ENCODE results near the gene ICE1. TPM values are rescaled to one million over a fixed set of nuclear protein-coding genes. Genes with fewer than 3 reads are reported as not detected.

ICE1 gene
- total RNA-seq, 1 donor from 2014 or later = 36.4 TPM

- H3K27ac Mint-ChIP-seq (ENCODE audit: unreplicated experiment) = no peak overlapping the region
- no peaks in the 10 kb centered on the region for H3K36me3 Mint-ChIP-seq (ENCODE audit: low read depth)
- H3K27me3 Mint-ChIP-seq (ENCODE audit: low read depth) = peaks cover 19% of the 10 kb centered on the region
- no peaks in the 10 kb centered on the region for H3K4me1 Mint-ChIP-seq (ENCODE audit: low read depth)
- H3K9me3 Mint-ChIP-seq (ENCODE audit: low read depth) = peaks cover 3% of the 10 kb centered on the region
- TF ChIP-seq, protein P1, sequence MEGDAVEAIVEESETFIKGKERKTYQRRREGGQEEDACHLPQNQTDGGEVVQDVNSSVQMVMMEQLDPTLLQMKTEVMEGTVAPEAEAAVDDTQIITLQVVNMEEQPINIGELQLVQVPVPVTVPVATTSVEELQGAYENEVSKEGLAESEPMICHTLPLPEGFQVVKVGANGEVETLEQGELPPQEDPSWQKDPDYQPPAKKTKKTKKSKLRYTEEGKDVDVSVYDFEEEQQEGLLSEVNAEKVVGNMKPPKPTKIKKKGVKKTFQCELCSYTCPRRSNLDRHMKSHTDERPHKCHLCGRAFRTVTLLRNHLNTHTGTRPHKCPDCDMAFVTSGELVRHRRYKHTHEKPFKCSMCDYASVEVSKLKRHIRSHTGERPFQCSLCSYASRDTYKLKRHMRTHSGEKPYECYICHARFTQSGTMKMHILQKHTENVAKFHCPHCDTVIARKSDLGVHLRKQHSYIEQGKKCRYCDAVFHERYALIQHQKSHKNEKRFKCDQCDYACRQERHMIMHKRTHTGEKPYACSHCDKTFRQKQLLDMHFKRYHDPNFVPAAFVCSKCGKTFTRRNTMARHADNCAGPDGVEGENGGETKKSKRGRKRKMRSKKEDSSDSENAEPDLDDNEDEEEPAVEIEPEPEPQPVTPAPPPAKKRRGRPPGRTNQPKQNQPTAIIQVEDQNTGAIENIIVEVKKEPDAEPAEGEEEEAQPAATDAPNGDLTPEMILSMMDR (IDR thresholded peaks at IDR 0.05) = no peak
- DNase-seq (ENCODE audit: low spot score) = no peak
- H3K4me3 Mint-ChIP-seq (ENCODE audit: unreplicated experiment) = no peak overlapping the region
Observed at GRCh38 chr5:5531371-5531770, 108.9 kb downstream of the ICE1 start.

GRCh38 chr5:5532306-5533076 lies 110.0 kb downstream of the ICE1 start:
- Mint-ChIP-seq H3K27ac (ENCODE audit: unreplicated experiment) (no peak overlapping the region), H3K36me3 (ENCODE audit: low read depth) (no peaks in the 10 kb centered on the region), H3K4me3 (ENCODE audit: unreplicated experiment) (no peak overlapping the region), H3K4me1 (ENCODE audit: low read depth) (no peaks in the 10 kb centered on the region), H3K27me3 (ENCODE audit: low read depth) (peaks cover 23% of the 10 kb centered on the region), H3K9me3 (ENCODE audit: low read depth) (peaks cover 3% of the 10 kb centered on the region)
- TF ChIP-seq, protein P1 (IDR thresholded peaks at IDR 0.05) = no peak
- no peak for DNase-seq (ENCODE audit: low spot score)

- TF ChIP-seq, protein P1 (IDR thresholded peaks at IDR 0.05) = no peak
- Mint-ChIP-seq H3K9me3 (ENCODE audit: low read depth) (peaks cover 3% of the 10 kb centered on the region), H3K36me3 (ENCODE audit: low read depth) (no peaks in the 10 kb centered on the region), H3K27ac (ENCODE audit: unreplicated experiment) (no peak overlapping the region), H3K27me3 (ENCODE audit: low read depth) (peaks cover 25% of the 10 kb centered on the region), H3K4me1 (ENCODE audit: low read depth) (no peaks in the 10 kb centered on the region), H3K4me3 (ENCODE audit: unreplicated experiment) (no peak overlapping the region)
- DNase-seq (ENCODE audit: low spot score) = no peak
Observed at GRCh38 chr5:5533927-5534326, 111.5 kb downstream of the ICE1 start.

DNA sequence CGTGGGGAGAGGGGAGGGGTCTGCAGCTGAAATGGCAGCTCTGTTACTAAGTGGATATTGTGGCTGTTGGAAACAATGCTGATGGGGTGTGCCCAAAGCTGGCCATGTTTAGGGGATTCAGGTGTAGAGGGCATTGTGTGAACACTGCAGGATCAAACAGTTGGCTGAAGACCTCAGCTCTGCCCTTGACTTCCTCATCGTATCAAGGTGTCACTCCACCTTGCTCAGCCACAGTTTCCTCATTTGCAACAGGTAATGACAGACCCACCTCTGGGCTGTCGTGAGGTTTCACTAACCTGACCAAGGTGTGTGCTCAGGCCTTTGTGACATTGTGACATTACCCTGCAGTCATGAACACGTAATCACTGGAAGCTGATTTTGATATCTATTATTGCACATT lies 111.9 kb downstream of the ICE1 start:
- no peak overlapping the region for H3K4me3 Mint-ChIP-seq (ENCODE audit: unreplicated experiment)
- TF ChIP-seq, protein P1 (IDR thresholded peaks at IDR 0.05) = no peak
- no peaks in the 10 kb centered on the region for H3K4me1 Mint-ChIP-seq (ENCODE audit: low read depth)
- peaks cover 25% of the 10 kb centered on the region for H3K27me3 Mint-ChIP-seq (ENCODE audit: low read depth)
- no peak overlapping the region for H3K27ac Mint-ChIP-seq (ENCODE audit: unreplicated experiment)
- peaks cover 2% of the 10 kb centered on the region for H3K9me3 Mint-ChIP-seq (ENCODE audit: low read depth)
- no peak for DNase-seq (ENCODE audit: low spot score)
- H3K36me3 Mint-ChIP-seq (ENCODE audit: low read depth) = no peaks in the 10 kb centered on the region

DNA sequence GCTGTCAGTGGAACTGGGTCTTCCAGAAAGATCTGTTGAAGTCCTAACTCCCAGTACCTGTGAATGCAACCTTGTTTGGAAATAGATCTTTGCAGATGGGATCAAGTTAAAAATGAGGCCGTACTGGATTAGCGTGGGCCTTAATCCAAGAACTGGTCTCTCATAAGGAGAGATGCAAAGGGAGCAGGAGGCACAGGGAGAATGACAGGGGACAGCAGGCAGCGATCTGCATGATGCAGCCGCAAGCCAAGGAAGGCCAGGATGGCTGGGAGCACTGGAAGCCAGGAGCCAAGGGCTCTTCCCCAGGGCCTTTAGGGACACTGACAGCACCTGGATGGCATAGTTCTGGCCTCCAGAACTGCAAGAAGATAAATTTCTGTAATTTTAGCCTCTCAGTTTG lies 114.4 kb downstream of the ICE1 start:
- TF ChIP-seq, protein P1 (IDR thresholded peaks at IDR 0.05) = no peak
- Mint-ChIP-seq H3K27ac (ENCODE audit: unreplicated experiment) (no peak overlapping the region), H3K4me1 (ENCODE audit: low read depth) (no peaks in the 10 kb centered on the region), H3K4me3 (ENCODE audit: unreplicated experiment) (no peak overlapping the region), H3K9me3 (ENCODE audit: low read depth) (peaks cover 2% of the 10 kb centered on the region), H3K27me3 (ENCODE audit: low read depth) (peaks cover 17% of the 10 kb centered on the region), H3K36me3 (ENCODE audit: low read depth) (no peaks in the 10 kb centered on the region)
- no peak for DNase-seq (ENCODE audit: low spot score)

Data from chondrocyte (in vitro differentiated cells).